ENCODE measurements around the gene MRPS12.

DNA sequence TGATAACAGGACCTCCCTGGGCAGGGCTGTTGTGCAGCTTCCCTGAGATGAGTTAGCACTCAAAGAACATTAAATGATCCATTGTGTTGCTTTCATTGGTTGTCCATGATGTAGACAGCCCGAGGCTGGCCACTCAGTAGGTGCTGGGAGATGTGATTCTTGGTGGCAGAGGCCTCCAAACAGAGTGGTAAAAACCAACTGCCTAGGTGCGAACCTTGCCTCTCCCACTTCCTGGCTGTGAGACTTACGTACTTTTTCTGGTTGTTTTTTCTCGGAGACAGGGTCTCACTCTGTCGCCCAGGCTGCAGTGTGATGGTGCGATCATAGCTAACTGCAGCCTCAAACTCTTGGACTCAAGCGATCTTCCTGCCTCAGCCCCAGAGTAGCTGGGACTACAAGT lies 6.4 kb upstream of the MRPS12 start:
- TF ChIP-seq, protein P1, sequence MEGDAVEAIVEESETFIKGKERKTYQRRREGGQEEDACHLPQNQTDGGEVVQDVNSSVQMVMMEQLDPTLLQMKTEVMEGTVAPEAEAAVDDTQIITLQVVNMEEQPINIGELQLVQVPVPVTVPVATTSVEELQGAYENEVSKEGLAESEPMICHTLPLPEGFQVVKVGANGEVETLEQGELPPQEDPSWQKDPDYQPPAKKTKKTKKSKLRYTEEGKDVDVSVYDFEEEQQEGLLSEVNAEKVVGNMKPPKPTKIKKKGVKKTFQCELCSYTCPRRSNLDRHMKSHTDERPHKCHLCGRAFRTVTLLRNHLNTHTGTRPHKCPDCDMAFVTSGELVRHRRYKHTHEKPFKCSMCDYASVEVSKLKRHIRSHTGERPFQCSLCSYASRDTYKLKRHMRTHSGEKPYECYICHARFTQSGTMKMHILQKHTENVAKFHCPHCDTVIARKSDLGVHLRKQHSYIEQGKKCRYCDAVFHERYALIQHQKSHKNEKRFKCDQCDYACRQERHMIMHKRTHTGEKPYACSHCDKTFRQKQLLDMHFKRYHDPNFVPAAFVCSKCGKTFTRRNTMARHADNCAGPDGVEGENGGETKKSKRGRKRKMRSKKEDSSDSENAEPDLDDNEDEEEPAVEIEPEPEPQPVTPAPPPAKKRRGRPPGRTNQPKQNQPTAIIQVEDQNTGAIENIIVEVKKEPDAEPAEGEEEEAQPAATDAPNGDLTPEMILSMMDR (IDR thresholded peaks at IDR 0.05), result no peak
- TF ChIP-seq EP300 (IDR thresholded peaks at IDR 0.05) (no peak), POLR2A (IDR thresholded peaks at IDR 0.05) (no peak)

Measured in tibial nerve (tissue), 4 donors.